SK-N-SH treated with all-trans-retinoic acid at 6 μM for 48 hours (cell line): ENCODE results near the gene HSPG2.

Experiments used
- ATAC-seq: fragments of 200-7000 bp; cut with Tn5 transposase; 3 replicates; pipeline ENCODE4 v1.9.1; 2020; ENCODE audit warnings: mild to moderate bottlenecking, moderate library complexity
- ARNTL ChIP-seq: fragments of 450-650 bp; formaldehyde crosslinking; IDR thresholded peaks from 2 replicates; pipeline ENCODE4 v1.5.0; 2020; ENCODE audit warnings: low read depth, mild to moderate bottlenecking, moderate library complexity, borderline replicate concordance
- BACH2 ChIP-seq: fragments of 250-450 bp; sonication (Bioruptor Pico); IDR thresholded peaks from 2 replicates; pipeline ENCODE4 v1.9.0; 2021; ENCODE audit warnings: mild to moderate bottlenecking, borderline replicate concordance
- CSDC2 ChIP-seq: fragments of 250-450 bp; sonication (Bioruptor Pico); IDR thresholded peaks from 2 replicates; pipeline ENCODE4 v1.5.0; 2020; ENCODE audit warnings: mild to moderate bottlenecking, moderate library complexity
- GLIS3 ChIP-seq: fragments of 250-450 bp; sonication (Bioruptor Pico); IDR thresholded peaks from 2 replicates; pipeline ENCODE4 v1.5.0; 2020; ENCODE audit warnings: mild to moderate bottlenecking, moderate library complexity
- ISL1 ChIP-seq: fragments of 250-450 bp; sonication (Bioruptor Pico); IDR thresholded peaks from 2 replicates; pipeline ENCODE4 v2.1.2; 2022; ENCODE audit warnings: mild to moderate bottlenecking, moderate library complexity
- OSR1 ChIP-seq: fragments of 250-450 bp; sonication (Bioruptor Pico); IDR thresholded peaks from 2 replicates; pipeline ENCODE4 v1.8.0; 2022; ENCODE audit warnings: moderate library complexity, mild to moderate bottlenecking, inconsistent platforms
- RARB ChIP-seq: fragments of 250-450 bp; sonication (Bioruptor Pico); IDR thresholded peaks from 2 replicates; pipeline ENCODE4 v1.8.0; 2021; ENCODE audit warnings: mild to moderate bottlenecking, moderate library complexity
- SNAI2 ChIP-seq: fragments of 250-450 bp; sonication (Bioruptor Pico); IDR thresholded peaks from 2 replicates; pipeline ENCODE4 v1.5.0; 2020; ENCODE audit warnings: mild to moderate bottlenecking, moderate library complexity
- TCF4 ChIP-seq: fragments of 250-450 bp; sonication (Bioruptor Pico); IDR thresholded peaks from 2 replicates; pipeline ENCODE4 v1.8.0; 2021; ENCODE audit warnings: mild to moderate bottlenecking, moderate library complexity, borderline replicate concordance
- TOX ChIP-seq: fragments of 250-450 bp; sonication (Bioruptor Pico); IDR thresholded peaks from 2 replicates; pipeline ENCODE4 v1.8.0; 2021; ENCODE audit warnings: mild to moderate bottlenecking, moderate library complexity, borderline replicate concordance
- ZC3H10 ChIP-seq: fragments of 250-450 bp; sonication (Bioruptor Pico); IDR thresholded peaks from 2 replicates; pipeline ENCODE4 v1.5.1; 2021; ENCODE audit warnings: mild to moderate bottlenecking, moderate library complexity
- ZFP3 ChIP-seq: fragments of 250-450 bp; sonication (Bioruptor Pico); IDR thresholded peaks from 2 replicates; pipeline ENCODE4 v1.5.0; 2020; ENCODE audit warnings: mild to moderate bottlenecking, moderate library complexity
- ZFP30 ChIP-seq: fragments of 450-650 bp; formaldehyde crosslinking; IDR thresholded peaks from 2 replicates; pipeline ENCODE4 v1.5.0; 2022; ENCODE audit warnings: mild to moderate bottlenecking, moderate library complexity
- ZNF565 ChIP-seq: fragments of 450-650 bp; formaldehyde crosslinking; conservative IDR thresholded peaks from 2 replicates; pipeline ENCODE4 v1.5.0; 2020; ENCODE audit warnings: low read depth, mild to moderate bottlenecking, moderate library complexity
- ZNF70 ChIP-seq: fragments of 450-650 bp; formaldehyde crosslinking; IDR thresholded peaks from 2 replicates; pipeline ENCODE4 v1.5.0; 2020; ENCODE audit warnings: mild to moderate bottlenecking, moderate library complexity
- ZNF8 ChIP-seq: fragments of 450-650 bp; formaldehyde crosslinking; IDR thresholded peaks from 2 replicates; pipeline ENCODE4 v1.5.0; 2020; ENCODE audit warnings: mild to moderate bottlenecking, moderate library complexity
- TF ChIP-seq, protein P1 (sequence below): fragments of 250-450 bp; sonication (Bioruptor Pico); IDR thresholded peaks from 2 replicates; pipeline ENCODE4 v1.5.0; 2020; ENCODE audit warnings: mild to moderate bottlenecking, moderate library complexity
- TF ChIP-seq, protein P2 (sequence below): fragments of 250-450 bp; sonication (Bioruptor Pico); IDR thresholded peaks from 2 replicates; pipeline ENCODE4 v1.5.1; 2020; ENCODE audit warnings: low read depth, mild to moderate bottlenecking, moderate library complexity
- TF ChIP-seq, protein P3 (sequence below): fragments of 250-450 bp; sonication (Bioruptor Pico); IDR thresholded peaks from 2 replicates; pipeline ENCODE4 v1.8.0; 2020; ENCODE audit warnings: mild to moderate bottlenecking, moderate library complexity, borderline replicate concordance
- TF ChIP-seq, protein P4 (sequence below): fragments of 250-450 bp; sonication (Bioruptor Pico); IDR thresholded peaks from 2 replicates; pipeline ENCODE4 v1.8.0; 2021; ENCODE audit warnings: low read depth, mild to moderate bottlenecking, moderate library complexity, borderline replicate concordance
- TF ChIP-seq, protein P5 (sequence below): fragments of 250-450 bp; sonication (Bioruptor Pico); IDR thresholded peaks from 2 replicates; pipeline ENCODE4 v1.5.1; 2021; ENCODE audit warnings: mild to moderate bottlenecking, moderate library complexity

Gene HSPG2

DNA sequence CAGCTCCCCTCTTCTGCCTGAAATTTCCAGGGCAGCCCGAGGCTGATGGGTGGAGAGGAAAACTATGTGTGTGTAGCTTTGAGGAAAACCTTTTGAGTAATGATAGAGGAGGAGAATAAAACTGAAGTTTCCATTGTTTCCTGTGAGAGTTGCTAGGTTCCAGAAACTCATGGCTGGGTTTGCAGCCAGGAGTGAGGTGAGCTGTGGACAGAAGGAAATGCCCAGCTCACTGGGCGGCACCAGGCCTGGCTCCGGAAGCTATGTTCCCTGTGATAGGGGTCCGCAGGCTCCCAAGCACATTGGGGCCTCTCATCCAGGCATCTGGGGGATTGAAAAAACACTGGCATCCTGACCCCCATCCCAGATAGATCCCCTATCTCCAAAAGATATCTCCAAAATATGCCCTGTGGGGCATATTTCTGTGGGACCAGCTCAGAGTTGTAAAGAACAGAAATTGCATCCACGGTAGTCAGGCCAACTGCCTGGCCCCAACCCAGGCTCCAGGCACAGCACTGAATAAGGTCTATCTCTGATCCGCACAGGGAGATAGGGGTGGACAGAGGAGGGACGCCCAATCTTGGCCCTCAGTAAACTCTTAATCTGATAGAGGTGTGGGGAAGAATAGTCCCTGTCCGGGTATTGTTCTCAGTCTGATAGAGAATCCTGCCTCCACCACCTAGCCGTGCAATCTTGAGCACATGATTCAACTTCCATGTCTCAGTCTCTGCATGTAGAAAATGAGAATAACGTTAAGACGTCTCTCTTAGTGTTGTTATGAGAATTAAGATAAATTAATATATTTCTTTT is 1.8 kb upstream of the HSPG2 start:
- no peak for ATAC-seq
- no peak for TF ChIP-seq RARB
- TF ChIP-seq SNAI2 (CRISPR knock-in tag): no peak
- no peak for TF ChIP-seq ARNTL (CRISPR knock-in tag)
- TF ChIP-seq OSR1 (CRISPR knock-in tag): no peak
- no peak for TF ChIP-seq CSDC2 (CRISPR knock-in tag)
- no peak for TF ChIP-seq TCF4 (CRISPR knock-in tag)
- TF ChIP-seq ZNF8 (CRISPR knock-in tag): no peak
- no peak for TF ChIP-seq ZNF70 (CRISPR knock-in tag)
- TF ChIP-seq ISL1 (CRISPR knock-in tag): no peak
- no peak for TF ChIP-seq ZFP30 (CRISPR knock-in tag)
- TF ChIP-seq, protein P1, sequence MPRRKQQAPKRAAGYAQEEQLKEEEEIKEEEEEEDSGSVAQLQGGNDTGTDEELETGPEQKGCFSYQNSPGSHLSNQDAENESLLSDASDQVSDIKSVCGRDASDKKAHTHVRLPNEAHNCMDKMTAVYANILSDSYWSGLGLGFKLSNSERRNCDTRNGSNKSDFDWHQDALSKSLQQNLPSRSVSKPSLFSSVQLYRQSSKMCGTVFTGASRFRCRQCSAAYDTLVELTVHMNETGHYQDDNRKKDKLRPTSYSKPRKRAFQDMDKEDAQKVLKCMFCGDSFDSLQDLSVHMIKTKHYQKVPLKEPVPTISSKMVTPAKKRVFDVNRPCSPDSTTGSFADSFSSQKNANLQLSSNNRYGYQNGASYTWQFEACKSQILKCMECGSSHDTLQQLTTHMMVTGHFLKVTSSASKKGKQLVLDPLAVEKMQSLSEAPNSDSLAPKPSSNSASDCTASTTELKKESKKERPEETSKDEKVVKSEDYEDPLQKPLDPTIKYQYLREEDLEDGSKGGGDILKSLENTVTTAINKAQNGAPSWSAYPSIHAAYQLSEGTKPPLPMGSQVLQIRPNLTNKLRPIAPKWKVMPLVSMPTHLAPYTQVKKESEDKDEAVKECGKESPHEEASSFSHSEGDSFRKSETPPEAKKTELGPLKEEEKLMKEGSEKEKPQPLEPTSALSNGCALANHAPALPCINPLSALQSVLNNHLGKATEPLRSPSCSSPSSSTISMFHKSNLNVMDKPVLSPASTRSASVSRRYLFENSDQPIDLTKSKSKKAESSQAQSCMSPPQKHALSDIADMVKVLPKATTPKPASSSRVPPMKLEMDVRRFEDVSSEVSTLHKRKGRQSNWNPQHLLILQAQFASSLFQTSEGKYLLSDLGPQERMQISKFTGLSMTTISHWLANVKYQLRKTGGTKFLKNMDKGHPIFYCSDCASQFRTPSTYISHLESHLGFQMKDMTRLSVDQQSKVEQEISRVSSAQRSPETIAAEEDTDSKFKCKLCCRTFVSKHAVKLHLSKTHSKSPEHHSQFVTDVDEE (CRISPR knock-in tag): no peak
- TF ChIP-seq, protein P2, sequence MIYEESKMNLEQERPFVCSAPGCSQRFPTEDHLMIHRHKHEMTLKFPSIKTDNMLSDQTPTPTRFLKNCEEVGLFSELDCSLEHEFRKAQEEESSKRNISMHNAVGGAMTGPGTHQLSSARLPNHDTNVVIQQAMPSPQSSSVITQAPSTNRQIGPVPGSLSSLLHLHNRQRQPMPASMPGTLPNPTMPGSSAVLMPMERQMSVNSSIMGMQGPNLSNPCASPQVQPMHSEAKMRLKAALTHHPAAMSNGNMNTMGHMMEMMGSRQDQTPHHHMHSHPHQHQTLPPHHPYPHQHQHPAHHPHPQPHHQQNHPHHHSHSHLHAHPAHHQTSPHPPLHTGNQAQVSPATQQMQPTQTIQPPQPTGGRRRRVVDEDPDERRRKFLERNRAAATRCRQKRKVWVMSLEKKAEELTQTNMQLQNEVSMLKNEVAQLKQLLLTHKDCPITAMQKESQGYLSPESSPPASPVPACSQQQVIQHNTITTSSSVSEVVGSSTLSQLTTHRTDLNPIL: no peak
- TF ChIP-seq, protein P3, sequence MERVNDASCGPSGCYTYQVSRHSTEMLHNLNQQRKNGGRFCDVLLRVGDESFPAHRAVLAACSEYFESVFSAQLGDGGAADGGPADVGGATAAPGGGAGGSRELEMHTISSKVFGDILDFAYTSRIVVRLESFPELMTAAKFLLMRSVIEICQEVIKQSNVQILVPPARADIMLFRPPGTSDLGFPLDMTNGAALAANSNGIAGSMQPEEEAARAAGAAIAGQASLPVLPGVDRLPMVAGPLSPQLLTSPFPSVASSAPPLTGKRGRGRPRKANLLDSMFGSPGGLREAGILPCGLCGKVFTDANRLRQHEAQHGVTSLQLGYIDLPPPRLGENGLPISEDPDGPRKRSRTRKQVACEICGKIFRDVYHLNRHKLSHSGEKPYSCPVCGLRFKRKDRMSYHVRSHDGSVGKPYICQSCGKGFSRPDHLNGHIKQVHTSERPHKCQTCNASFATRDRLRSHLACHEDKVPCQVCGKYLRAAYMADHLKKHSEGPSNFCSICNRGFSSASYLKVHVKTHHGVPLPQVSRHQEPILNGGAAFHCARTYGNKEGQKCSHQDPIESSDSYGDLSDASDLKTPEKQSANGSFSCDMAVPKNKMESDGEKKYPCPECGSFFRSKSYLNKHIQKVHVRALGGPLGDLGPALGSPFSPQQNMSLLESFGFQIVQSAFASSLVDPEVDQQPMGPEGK: no peak
- TF ChIP-seq TOX (CRISPR knock-in tag): no peak
- TF ChIP-seq BACH2: no peak
- TF ChIP-seq, protein P4, sequence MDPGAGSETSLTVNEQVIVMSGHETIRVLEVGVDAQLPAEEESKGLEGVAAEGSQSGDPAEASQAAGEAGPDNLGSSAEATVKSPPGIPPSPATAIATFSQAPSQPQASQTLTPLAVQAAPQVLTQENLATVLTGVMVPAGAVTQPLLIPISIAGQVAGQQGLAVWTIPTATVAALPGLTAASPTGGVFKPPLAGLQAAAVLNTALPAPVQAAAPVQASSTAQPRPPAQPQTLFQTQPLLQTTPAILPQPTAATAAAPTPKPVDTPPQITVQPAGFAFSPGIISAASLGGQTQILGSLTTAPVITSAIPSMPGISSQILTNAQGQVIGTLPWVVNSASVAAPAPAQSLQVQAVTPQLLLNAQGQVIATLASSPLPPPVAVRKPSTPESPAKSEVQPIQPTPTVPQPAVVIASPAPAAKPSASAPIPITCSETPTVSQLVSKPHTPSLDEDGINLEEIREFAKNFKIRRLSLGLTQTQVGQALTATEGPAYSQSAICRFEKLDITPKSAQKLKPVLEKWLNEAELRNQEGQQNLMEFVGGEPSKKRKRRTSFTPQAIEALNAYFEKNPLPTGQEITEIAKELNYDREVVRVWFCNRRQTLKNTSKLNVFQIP: no peak
- no peak for TF ChIP-seq ZFP3
- TF ChIP-seq GLIS3 (CRISPR knock-in tag): no peak
- TF ChIP-seq, protein P5, sequence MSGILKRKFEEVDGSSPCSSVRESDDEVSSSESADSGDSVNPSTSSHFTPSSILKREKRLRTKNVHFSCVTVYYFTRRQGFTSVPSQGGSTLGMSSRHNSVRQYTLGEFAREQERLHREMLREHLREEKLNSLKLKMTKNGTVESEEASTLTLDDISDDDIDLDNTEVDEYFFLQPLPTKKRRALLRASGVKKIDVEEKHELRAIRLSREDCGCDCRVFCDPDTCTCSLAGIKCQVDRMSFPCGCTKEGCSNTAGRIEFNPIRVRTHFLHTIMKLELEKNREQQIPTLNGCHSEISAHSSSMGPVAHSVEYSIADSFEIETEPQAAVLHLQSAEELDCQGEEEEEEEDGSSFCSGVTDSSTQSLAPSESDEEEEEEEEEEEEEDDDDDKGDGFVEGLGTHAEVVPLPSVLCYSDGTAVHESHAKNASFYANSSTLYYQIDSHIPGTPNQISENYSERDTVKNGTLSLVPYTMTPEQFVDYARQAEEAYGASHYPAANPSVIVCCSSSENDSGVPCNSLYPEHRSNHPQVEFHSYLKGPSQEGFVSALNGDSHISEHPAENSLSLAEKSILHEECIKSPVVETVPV (CRISPR knock-in tag): no peak

DNA sequence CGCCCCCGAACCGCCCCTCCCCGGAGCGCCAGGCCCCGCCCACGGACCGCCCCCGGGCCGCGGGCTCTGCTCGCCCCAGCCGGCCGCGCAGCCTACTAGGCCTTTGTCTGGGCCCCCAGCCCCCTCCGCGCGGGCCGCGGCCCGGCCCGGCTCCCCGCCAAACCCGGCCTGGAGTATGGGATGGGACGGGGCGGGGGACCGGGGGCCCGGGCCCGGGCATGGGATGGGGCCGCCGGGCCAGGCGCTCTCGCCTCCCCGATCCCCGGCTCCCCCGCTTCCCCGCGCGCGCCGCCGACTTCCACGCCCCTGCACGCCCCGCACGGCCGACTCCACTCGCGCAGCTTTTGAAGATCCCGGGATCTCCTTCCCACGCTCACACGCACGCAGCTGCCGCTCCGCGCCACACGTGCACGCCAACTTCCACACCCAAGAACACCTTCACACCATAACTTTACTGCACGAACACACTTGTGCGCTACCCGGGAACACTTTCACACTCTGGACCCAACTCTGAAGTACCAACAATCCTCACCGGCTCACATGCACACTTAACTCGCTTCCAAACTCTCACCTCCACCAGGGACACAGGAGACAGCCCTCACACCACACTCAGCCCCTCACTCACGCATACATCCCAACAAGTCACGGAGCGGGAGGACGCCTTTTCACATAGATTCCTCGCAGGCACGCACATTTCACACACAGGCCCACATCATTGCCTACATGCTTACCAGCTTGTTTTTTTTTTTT is 437 bp upstream of the HSPG2 start:
- no peak for TF ChIP-seq ZC3H10
- no peak for TF ChIP-seq ZNF70 (CRISPR knock-in tag)
- no peak for TF ChIP-seq RARB
- no peak for TF ChIP-seq TCF4 (CRISPR knock-in tag)
- TF ChIP-seq, protein P1 (CRISPR knock-in tag): no peak
- no peak for TF ChIP-seq ZFP3
- TF ChIP-seq ARNTL (CRISPR knock-in tag): no peak
- TF ChIP-seq BACH2: no peak
- TF ChIP-seq CSDC2 (CRISPR knock-in tag): no peak
- no peak for TF ChIP-seq ZNF8 (CRISPR knock-in tag)
- TF ChIP-seq ZNF565: no peak
- TF ChIP-seq SNAI2 (CRISPR knock-in tag): no peak
- no peak for TF ChIP-seq ZFP30 (CRISPR knock-in tag)
- TF ChIP-seq, protein P3: no peak
- peak; percentile 65 for ATAC-seq
